HEK293 (cell line): ENCODE data around the gene TDRKH.

Experiments
- BCL11A ChIP-seq: fragments of 450-650 bp; formaldehyde crosslinking; IDR thresholded peaks from 2 replicates; pipeline ENCODE4 v1.5.1; 2016; ENCODE audit warnings: low read depth, missing biosample characterization, missing genetic modification characterization
- ZBTB1 ChIP-seq: fragments of 450-650 bp; formaldehyde crosslinking; IDR thresholded peaks from 2 replicates; pipeline ENCODE4 v1.5.1; 2016; ENCODE audit warnings: missing biosample characterization, missing genetic modification characterization
- ZNF274 ChIP-seq, 2 experiments: fragments of 200-500 bp in 1 of 2; fragments of 450-650 bp in 1 of 2; sonication (Bioruptor generic) in 1 of 2; formaldehyde crosslinking in 1 of 2; IDR thresholded peaks; 2 replicates each; pipeline versions ENCODE4 v1.5.1 to v1.6.1; 2014 to 2016; ENCODE audit warnings: borderline replicate concordance in 1 of 2, inconsistent platforms in 1 of 2, low read length in 1 of 2, missing biosample characterization in 1 of 2, missing genetic modification characterization in 1 of 2
- ZNF785 ChIP-seq: fragments of 450-650 bp; formaldehyde crosslinking; IDR thresholded peaks from 2 replicates; pipeline ENCODE4 v1.5.1; 2016; ENCODE audit warnings: missing biosample characterization, missing genetic modification characterization

DNA sequence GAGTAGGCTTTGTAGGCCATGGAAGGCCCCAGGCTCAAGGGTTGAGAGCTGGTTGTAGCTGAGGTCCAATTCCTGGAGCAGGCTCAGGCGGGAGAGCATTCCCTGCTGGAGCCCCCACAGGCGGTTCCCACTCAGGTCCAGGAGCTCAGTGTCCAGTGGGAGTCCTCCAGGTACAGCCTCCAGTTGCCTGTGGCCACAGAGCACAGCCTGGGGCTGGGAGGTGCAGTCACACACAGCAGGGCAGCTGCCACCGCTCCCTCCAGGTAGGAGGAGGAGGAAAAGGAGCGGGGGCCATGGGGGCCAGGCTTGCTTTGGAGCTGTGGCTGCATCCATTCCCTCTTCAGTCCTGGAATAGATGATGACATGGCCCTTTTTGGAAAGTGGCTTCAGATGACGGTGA, 12.1 kb upstream of the TDRKH start:
- TF ChIP-seq ZNF274 (IDR thresholded peaks at IDR 0.05; ENCODE audit: low read length) (no peak), ZNF274 (tag by site-specific recombination; IDR thresholded peaks at IDR 0.05; ENCODE audit: borderline replicate concordance) (no peak), ZNF785 (tag by site-specific recombination) (no peak), BCL11A (tag by site-specific recombination) (no peak), ZBTB1 (tag by site-specific recombination) (no peak)
